Naive thymus-derived CD4-positive, alpha-beta T cell (primary cell): ENCODE measurements around the gene CXCL8. TPM values are rescaled to one million over a fixed set of nuclear protein-coding genes. Genes with fewer than 3 reads are reported as not detected.

ENCODE experiments used
- ATAC-seq: fragments of 150-1000 bp; cut with Tn5 transposase; 2 replicates; pipeline ENCODE4 v1.10.0; 2021; ENCODE audit warnings: mild to moderate bottlenecking, moderate library complexity
- CTCF ChIA-PET: fragments of 350-600 bp; sonication (Branson Sonifier 250); formaldehyde crosslinking; loops from one replicate; lab custom pipeline; 2021; ENCODE audit warnings: antibody characterized with exemption; lab: Charles Lee
- POLR2A ChIA-PET: fragments of 350-600 bp; sonication (Branson Sonifier 250); formaldehyde crosslinking; loops from one replicate; lab custom pipeline; 2021; ENCODE audit warnings: antibody characterized with exemption, inconsistent platforms; lab: Charles Lee
- DNase-seq, 9 donors: peaks; one replicate each; pipeline versions ENCODE4 v3.0.0 to v3.0.0-alpha.2; 2020 to 2022; ENCODE audit warnings: mixed read lengths in 1 of 9
- H3K27ac ChIP-seq: one replicate; pipeline ENCODE4 v1.7.0; 2013; ENCODE audit warnings: mild to moderate bottlenecking, low read depth, low read length, moderate library complexity
- H3K27me3 ChIP-seq, 2 donors: one replicate each; pipeline ENCODE4 v1.7.0; 2013; ENCODE audit warnings: low read length in 2 of 2, mild to moderate bottlenecking in 2 of 2, moderate library complexity in 2 of 2; ENCODE audit not compliant: control insufficient read depth in 2 of 2, insufficient read depth in 2 of 2
- H3K36me3 ChIP-seq, 3 experiments: 1 replicate in 2 of 3; 2 replicates in 1 of 3; pipeline ENCODE4 v1.7.0; 2013; ENCODE audit warnings: low read length in 3 of 3, mild to moderate bottlenecking in 3 of 3, moderate library complexity in 1 of 3; ENCODE audit not compliant: insufficient read depth in 3 of 3, control insufficient read depth in 2 of 3
- H3K4me1 ChIP-seq, 2 donors: one replicate each; pipeline ENCODE4 v1.7.0; 2013; ENCODE audit warnings: low read length in 2 of 2, mild to moderate bottlenecking in 2 of 2, moderate library complexity in 1 of 2; ENCODE audit not compliant: control insufficient read depth in 2 of 2, insufficient read depth in 2 of 2
- H3K4me3 ChIP-seq: 2 replicates; pipeline ENCODE4 v1.7.0; 2013; ENCODE audit warnings: mild to moderate bottlenecking, low read length
- H3K9me3 ChIP-seq, 3 experiments: 1 replicate in 2 of 3; 2 replicates in 1 of 3; pipeline ENCODE4 v1.7.0; 2013; ENCODE audit warnings: low read length in 3 of 3; ENCODE audit not compliant: control insufficient read depth in 2 of 3
- H3K27ac Mint-ChIP-seq, 9 donors: one replicate each; pipeline ENCODE4 v1.8.0; 2020 to 2022; ENCODE audit warnings: mixed read lengths in 9 of 9, mild to moderate bottlenecking in 8 of 9, moderate library complexity in 5 of 9, inconsistent platforms in 2 of 9
- H3K27me3 Mint-ChIP-seq, 5 donors: one replicate each; pipeline ENCODE4 v1.8.0; 2021 to 2022; ENCODE audit warnings: mixed read lengths in 5 of 5, mild to moderate bottlenecking in 1 of 5
- H3K36me3 Mint-ChIP-seq, 5 donors: one replicate each; pipeline ENCODE4 v1.8.0; 2020 to 2022; ENCODE audit warnings: mixed read lengths in 5 of 5, mild to moderate bottlenecking in 3 of 5, inconsistent platforms in 1 of 5
- H3K4me1 Mint-ChIP-seq, 7 donors: one replicate each; pipeline ENCODE4 v1.8.0; 2020 to 2022; ENCODE audit warnings: mixed read lengths in 7 of 7, mild to moderate bottlenecking in 3 of 7, inconsistent platforms in 1 of 7
- H3K4me3 Mint-ChIP-seq, 10 donors: one replicate each; pipeline ENCODE4 v1.8.0; 2020 to 2022; ENCODE audit warnings: mild to moderate bottlenecking in 10 of 10, mixed read lengths in 10 of 10, moderate library complexity in 6 of 10, inconsistent platforms in 2 of 10
- H3K9me3 Mint-ChIP-seq, 11 donors: one replicate each; pipeline ENCODE4 v1.8.0; 2020 to 2022; ENCODE audit warnings: mixed read lengths in 11 of 11, mild to moderate bottlenecking in 4 of 11, inconsistent platforms in 1 of 11, moderate library complexity in 1 of 11
- intact Hi-C, 2 donors: fragments of 100-400 bp; cut with micrococcal nuclease; formaldehyde crosslinking; loops; one replicate each; pipeline ENCODE4 v1.15.1; 2023
- polyA plus RNA-seq, 2 donors: library from polyadenylated mRNA; unstranded; fragments of 300-500 nt; fragmentation: Illumina TruSeq; gene quantifications; one replicate each; pipeline ENCODE4 v1.2.3, GENCODE V29; 2021
- total RNA-seq, 6 experiments: library from RNA in 5 of 6; stranded (reverse) in 5 of 6; gene quantifications; 1 replicate in 5 of 6; 2 replicates in 1 of 6; pipeline ENCODE4 v1.2.3 and lab custom pipeline; 2021 to 2026

CXCL8 gene
- total and polyA plus RNA-seq, 7 experiments from 2014 or later: 0.20 to 501 (median 3.6) TPM; not detected in 1

DNA sequence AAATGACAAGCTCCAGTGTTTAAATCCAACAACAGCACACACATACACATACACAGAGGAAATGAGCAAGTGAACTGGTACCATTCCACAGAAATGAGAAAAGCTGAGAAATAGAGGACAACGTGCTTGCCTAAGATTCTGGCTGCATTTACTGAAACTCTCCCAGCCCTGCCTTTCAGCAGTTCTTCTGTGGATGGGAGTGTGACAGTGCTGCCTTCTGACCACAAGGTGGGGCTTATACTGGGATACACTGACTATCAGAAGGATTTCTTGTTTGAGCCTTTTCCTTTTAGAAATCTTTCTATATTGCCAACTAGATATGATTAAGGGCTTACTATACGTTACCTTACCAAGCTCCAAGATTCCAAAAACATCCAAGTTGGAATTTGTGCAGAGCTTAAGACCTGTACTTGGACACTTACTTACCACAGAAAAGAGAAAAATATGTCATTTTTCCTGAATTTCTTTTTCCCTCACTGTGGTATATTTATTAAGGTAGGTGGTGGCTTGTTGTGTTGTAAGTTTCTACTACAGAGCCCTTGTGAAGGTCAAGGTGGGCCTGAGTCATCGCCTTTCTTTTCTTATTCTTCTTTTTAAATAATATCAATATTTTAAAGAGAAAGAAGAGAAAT lies 10.7 kb upstream of the CXCL8 start:
- Histone ChIP-seq H3K4me3 (no peak overlapping the region), H3K4me1 (no peaks in the 10 kb centered on the region), H3K36me3 (no peaks in the 10 kb centered on the region), H3K27ac (no peak overlapping the region), H3K27me3 (no peaks in the 10 kb centered on the region), H3K9me3 (no peaks in the 10 kb centered on the region)
- intact Hi-C loops: loop anchor here in 1 of 2 donors (2.0 kb wide), 1 partner anchor 403 kb away; no protein-coding TSS in a partner anchor
- ATAC-seq (peak; percentile 58), DNase-seq (peak in 1 of 9 donors; percentile 2)
- Mint-ChIP-seq H3K4me1 (peaks cover 0 to 12% (median 0%) of the 10 kb centered on the region in 7 donors), H3K27me3 (peaks cover 0 to 18% (median 14%) of the 10 kb centered on the region in 5 donors), H3K36me3 (no peaks in the 10 kb centered on the region), H3K27ac (no peak overlapping the region), H3K4me3 (no peak overlapping the region), H3K9me3 (no peaks in the 10 kb centered on the region)
- ChIA-PET POLR2A (no interaction called here), CTCF (no interaction called here)

DNA sequence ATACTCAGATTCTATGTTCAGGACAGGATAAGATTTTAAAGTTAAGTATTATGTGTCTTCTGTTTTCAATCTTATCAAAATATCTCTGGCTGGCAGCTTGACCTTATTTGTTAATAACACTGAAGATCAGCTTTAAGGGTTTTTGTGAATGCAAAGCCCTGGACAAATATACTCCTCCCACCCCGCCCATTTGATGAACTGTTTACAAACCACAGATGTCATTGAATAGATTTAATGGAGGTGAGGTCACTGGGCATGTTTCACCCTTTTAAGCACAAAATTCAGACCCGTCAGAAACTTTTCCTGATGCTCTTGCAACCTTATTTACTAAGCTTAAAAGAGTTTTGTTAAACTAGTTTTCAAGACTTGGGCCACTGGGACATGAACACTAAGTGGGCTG lies 10.1 kb upstream of the CXCL8 start:
- Mint-ChIP-seq H3K36me3 (no peaks in the 10 kb centered on the region), H3K27me3 (peaks cover 0 to 18% (median 14%) of the 10 kb centered on the region in 5 donors), H3K27ac (no peak overlapping the region), H3K4me1 (peaks cover 0 to 14% (median 0%) of the 10 kb centered on the region in 7 donors), H3K9me3 (no peaks in the 10 kb centered on the region), H3K4me3 (no peak overlapping the region)
- no peaks in the 10 kb centered on the region for H3K9me3 ChIP-seq
- no peak overlapping the region for H3K27ac ChIP-seq
- H3K27me3 ChIP-seq: no peaks in the 10 kb centered on the region
- no peak overlapping the region for H3K4me3 ChIP-seq
- no peaks in the 10 kb centered on the region for H3K36me3 ChIP-seq
- POLR2A ChIA-PET: interaction anchor here (0.5 kb wide), 1 partner anchor 91 kb away, joined by 4 read pairs; no protein-coding TSS in a partner anchor
- no peak for ATAC-seq
- no peak for DNase-seq
- intact Hi-C loops: no loop called here
- CTCF ChIA-PET: no interaction called here
- no peaks in the 10 kb centered on the region for H3K4me1 ChIP-seq

DNA sequence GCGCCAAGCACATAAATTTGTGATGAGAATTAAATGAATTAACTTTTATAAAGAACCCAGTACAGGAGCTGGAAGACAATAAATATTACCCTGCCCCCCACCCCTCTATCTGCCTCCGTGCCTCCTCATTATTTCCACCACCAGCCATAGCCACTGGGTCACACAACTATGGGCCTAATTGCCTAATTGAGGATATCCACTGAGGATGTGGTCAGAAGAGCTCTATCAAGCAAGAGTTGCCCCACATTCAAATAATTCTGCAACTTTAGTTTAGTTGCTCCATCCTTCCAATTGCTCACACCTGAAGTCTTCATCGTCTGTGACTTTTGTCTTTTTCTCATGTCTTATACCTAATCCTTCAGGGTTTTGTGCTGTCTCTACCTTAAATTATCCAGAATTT lies 9.5 kb upstream of the CXCL8 start:
- Mint-ChIP-seq H3K36me3 (no peaks in the 10 kb centered on the region), H3K4me1 (peaks cover 0 to 14% (median 0%) of the 10 kb centered on the region in 7 donors), H3K4me3 (no peak overlapping the region), H3K27ac (no peak overlapping the region), H3K27me3 (peaks cover 0 to 18% (median 14%) of the 10 kb centered on the region in 5 donors), H3K9me3 (peaks cover 0 to under 1% (median 0%) of the 10 kb centered on the region in 11 donors)
- H3K9me3 ChIP-seq: no peaks in the 10 kb centered on the region
- intact Hi-C loops: no loop called here
- ATAC-seq (peak; percentile 40), DNase-seq (no peak)
- no peak overlapping the region for H3K4me3 ChIP-seq
- no peaks in the 10 kb centered on the region for H3K27me3 ChIP-seq
- ChIA-PET CTCF (no interaction called here), POLR2A (interaction anchor here (0.5 kb wide), 1 partner anchor 90 kb away, joined by 4 read pairs; no protein-coding TSS in a partner anchor)
- H3K27ac ChIP-seq: no peak overlapping the region
- H3K36me3 ChIP-seq: no peaks in the 10 kb centered on the region
- no peaks in the 10 kb centered on the region for H3K4me1 ChIP-seq

DNA sequence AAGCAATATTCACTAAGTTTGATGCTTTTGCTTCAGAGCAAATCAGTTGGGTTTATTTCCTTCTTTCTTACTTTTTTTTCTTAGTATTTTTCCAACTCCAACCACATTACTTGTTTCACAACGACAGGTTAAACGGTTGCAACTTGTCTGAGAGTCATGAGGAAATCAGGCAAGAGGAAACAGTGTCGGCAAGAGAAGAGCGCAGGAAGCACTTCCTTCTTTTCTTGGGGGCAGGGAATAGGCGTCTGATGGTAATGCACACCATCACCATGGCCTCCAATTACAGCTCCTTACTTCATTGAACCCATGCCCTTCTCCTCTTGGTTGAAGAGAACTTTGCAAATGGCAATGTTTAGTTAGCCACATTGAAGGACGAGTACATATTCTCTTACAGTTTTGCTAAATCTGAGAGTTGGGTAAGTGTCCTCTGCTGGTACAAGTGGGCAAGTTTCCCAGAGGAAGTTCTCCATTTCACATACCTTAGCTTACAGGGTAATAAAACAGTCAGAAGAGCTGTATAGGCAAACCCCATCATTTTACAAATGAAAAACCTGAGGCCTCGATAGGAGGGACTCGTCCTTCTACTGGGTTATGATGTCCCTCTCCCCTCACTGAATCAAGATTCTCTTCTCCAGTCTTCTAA lies 8.3 kb upstream of the CXCL8 start:
- H3K27ac Mint-ChIP-seq: no peak overlapping the region
- Histone ChIP-seq H3K9me3 (no peaks in the 10 kb centered on the region), H3K27ac (no peak overlapping the region), H3K36me3 (no peaks in the 10 kb centered on the region), H3K4me1 (no peaks in the 10 kb centered on the region), H3K4me3 (no peak overlapping the region), H3K27me3 (no peaks in the 10 kb centered on the region)
- H3K36me3 Mint-ChIP-seq: no peaks in the 10 kb centered on the region
- ATAC-seq (peak; percentile 65), DNase-seq (no peak)
- POLR2A ChIA-PET: no interaction called here
- CTCF ChIA-PET: no interaction called here
- intact Hi-C loops: no loop called here
- H3K4me1 Mint-ChIP-seq: peaks cover 0 to 14% (median 0%) of the 10 kb centered on the region in 7 donors
- H3K9me3 Mint-ChIP-seq: peaks cover 0 to 2% (median 0%) of the 10 kb centered on the region in 11 donors
- H3K4me3 Mint-ChIP-seq: no peak overlapping the region
- peaks cover 0 to 18% (median 14%) of the 10 kb centered on the region in 5 donors for H3K27me3 Mint-ChIP-seq

GRCh38 chr4:73732759-73733431 lies 7.5 kb upstream of the CXCL8 start:
- ATAC-seq: no peak
- Mint-ChIP-seq H3K27ac (no peak overlapping the region), H3K9me3 (peaks cover 0 to 4% (median 0%) of the 10 kb centered on the region in 11 donors), H3K27me3 (peaks cover 0 to 22% (median 18%) of the 10 kb centered on the region in 5 donors), H3K4me1 (peaks cover 0 to 14% (median 0%) of the 10 kb centered on the region in 7 donors), H3K4me3 (no peak overlapping the region), H3K36me3 (peaks cover 0 to 2% (median 0%) of the 10 kb centered on the region in 5 donors)
- POLR2A ChIA-PET: no interaction called here
- intact Hi-C loops: no loop called here
- CTCF ChIA-PET: no interaction called here
- Histone ChIP-seq H3K27ac (no peak overlapping the region), H3K4me1 (no peaks in the 10 kb centered on the region), H3K4me3 (no peak overlapping the region), H3K27me3 (no peaks in the 10 kb centered on the region), H3K9me3 (no peaks in the 10 kb centered on the region), H3K36me3 (no peaks in the 10 kb centered on the region)
- DNase-seq: no peak

GRCh38 chr4:73734530-73735001 lies 5.8 kb upstream of the CXCL8 start:
- no peak for ATAC-seq
- no peak overlapping the region for H3K4me3 Mint-ChIP-seq
- H3K27ac ChIP-seq: no peak overlapping the region
- no peaks in the 10 kb centered on the region for H3K27me3 ChIP-seq
- no peak overlapping the region for H3K27ac Mint-ChIP-seq
- ChIA-PET CTCF (no interaction called here), POLR2A (no interaction called here)
- DNase-seq: no peak
- peaks cover 0 to 14% (median 0%) of the 10 kb centered on the region in 7 donors for H3K4me1 Mint-ChIP-seq
- no peaks in the 10 kb centered on the region for H3K36me3 ChIP-seq
- intact Hi-C loops: no loop called here
- H3K27me3 Mint-ChIP-seq: peaks cover 0 to 22% (median 18%) of the 10 kb centered on the region in 5 donors
- no peak overlapping the region for H3K4me3 ChIP-seq
- no peaks in the 10 kb centered on the region for H3K4me1 ChIP-seq
- H3K9me3 Mint-ChIP-seq: peaks cover 0 to 4% (median 0%) of the 10 kb centered on the region in 11 donors
- H3K36me3 Mint-ChIP-seq: peaks cover 0 to 2% (median 0%) of the 10 kb centered on the region in 5 donors
- H3K9me3 ChIP-seq: no peaks in the 10 kb centered on the region
